ENCODE results near the gene CCT5.
"Not testable (repeated sequence)": the region's sequence is repeated elsewhere in the genome, so short reads cannot be mapped to it uniquely, and the experiment has no call there.

The CCT5 gene

GRCh38 chr5:10283927-10284635, 34.0 kb downstream of the CCT5 start:
- no peak for TF ChIP-seq ZFX (IDR thresholded peaks at IDR 0.05; ENCODE audit: borderline replicate concordance)
- peak; percentile 96 for TF ChIP-seq CTCF (IDR thresholded peaks at IDR 0.05)
- H3K27ac ChIP-seq = no peak overlapping the region

- H3K27ac ChIP-seq = not testable (repeated sequence)
Measured at GRCh38 chr5:10285362-10285761, 35.3 kb downstream of the CCT5 start.

GRCh38 chr5:10286162-10286861, 36.2 kb downstream of the CCT5 start:
- H3K27ac ChIP-seq = no peak overlapping the region
- TF ChIP-seq CTCF (IDR thresholded peaks at IDR 0.05) (no peak), ZFX (IDR thresholded peaks at IDR 0.05; ENCODE audit: borderline replicate concordance) (no peak)

GRCh38 chr5:10286862-10287227, 36.8 kb downstream of the CCT5 start:
- no peak overlapping the region for H3K27ac ChIP-seq
- TF ChIP-seq CTCF (IDR thresholded peaks at IDR 0.05) (no peak), ZFX (IDR thresholded peaks at IDR 0.05; ENCODE audit: borderline replicate concordance) (no peak)

GRCh38 chr5:10288592-10289219, 38.6 kb downstream of the CCT5 start:
- TF ChIP-seq ZFX (IDR thresholded peaks at IDR 0.05; ENCODE audit: borderline replicate concordance) = no peak
- peak; percentile 22 for TF ChIP-seq CTCF (IDR thresholded peaks at IDR 0.05)
- H3K27ac ChIP-seq = peak overlapping the region; percentile 63

GRCh38 chr5:10289353-10289752, 39.3 kb downstream of the CCT5 start:
- TF ChIP-seq CTCF (IDR thresholded peaks at IDR 0.05) = no peak
- no peak for TF ChIP-seq ZFX (IDR thresholded peaks at IDR 0.05; ENCODE audit: borderline replicate concordance)
- peak overlapping the region; percentile 63 for H3K27ac ChIP-seq

GRCh38 chr5:10289991-10290390, 39.9 kb downstream of the CCT5 start:
- no peak for TF ChIP-seq CTCF (IDR thresholded peaks at IDR 0.05)
- TF ChIP-seq ZFX (IDR thresholded peaks at IDR 0.05; ENCODE audit: borderline replicate concordance) = no peak

More at GRCh38 chr5:10289991-10290390, 39.9 kb downstream of the CCT5 start:
- H3K27ac ChIP-seq = no peak overlapping the region
